ENCODE data around the gene GATA2.

The GATA2 gene

DNA sequence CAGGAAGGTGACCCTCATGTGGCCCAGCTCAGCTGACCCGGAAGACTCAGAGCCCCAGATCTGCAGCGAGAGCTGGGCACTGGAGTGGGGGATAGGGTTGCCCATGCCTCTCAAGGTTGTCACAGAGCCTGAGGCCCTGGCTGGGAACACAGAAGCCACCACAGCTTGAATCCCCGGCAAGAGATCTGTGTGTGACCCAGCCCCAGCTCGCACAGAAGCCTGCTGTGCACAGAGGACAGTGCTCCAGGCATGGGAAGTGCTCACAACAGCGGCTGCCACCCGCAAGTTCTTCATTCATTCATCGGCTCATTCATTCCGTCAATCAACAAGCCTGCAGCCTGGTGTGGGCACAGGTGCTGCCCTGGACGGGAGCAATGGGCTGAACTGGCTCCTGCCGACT, 62.7 kb downstream of the GATA2 start:
- no peak for DNase-seq

DNA sequence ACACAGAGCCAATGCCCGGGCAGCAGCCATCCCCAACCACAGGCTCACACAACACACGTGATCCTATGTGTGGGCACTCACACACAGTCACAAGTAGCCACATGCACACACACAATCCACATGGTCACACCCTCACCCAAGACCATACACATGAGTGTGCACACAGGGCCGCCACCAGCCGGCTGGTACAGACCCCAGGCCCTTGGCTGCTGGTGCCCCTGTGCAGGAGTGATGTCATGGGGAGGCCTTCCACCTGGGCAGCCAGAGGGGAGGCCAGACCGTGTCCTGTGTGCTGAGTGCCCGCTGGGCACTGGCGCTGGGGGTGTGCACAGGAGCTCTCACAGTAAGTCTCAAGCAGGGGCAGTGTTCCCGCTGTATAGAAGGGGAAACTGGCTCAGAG, 63.2 kb downstream of the GATA2 start:
- DNase-seq, result no peak
